Sigmoid colon (tissue), 4 donors: ENCODE measurements around the gene SLC23A1.

Experiments used
- EP300 ChIP-seq, 4 donors: sonication (generic); formaldehyde crosslinking; IDR thresholded peaks; one replicate each; pipeline ENCODE4 v1.6.1; 2017; ENCODE audit warnings: antibody characterized with exemption in 4 of 4
- POLR2A ChIP-seq, 2 donors: fragments of 450-650 bp; IDR thresholded peaks; one replicate each; pipeline ENCODE4 v1.6.1; 2016; ENCODE audit warnings: antibody characterized with exemption in 2 of 2, mild to moderate bottlenecking in 2 of 2, moderate library complexity in 2 of 2
- POLR2AphosphoS5 ChIP-seq, 4 donors: sonication (generic); formaldehyde crosslinking; IDR thresholded peaks; one replicate each; pipeline ENCODE4 v1.6.1; 2017; ENCODE audit warnings: antibody characterized with exemption in 4 of 4
- TF ChIP-seq, protein P1 (sequence below), 4 experiments: fragments of 450-650 bp in 3 of 4; fragments of 200-600 bp in 1 of 4; IDR thresholded peaks; one replicate each; pipeline ENCODE4 v1.5.1; 2016 to 2019; ENCODE audit warnings: antibody characterized with exemption in 4 of 4, mild to moderate bottlenecking in 3 of 4, moderate library complexity in 2 of 4

DNA sequence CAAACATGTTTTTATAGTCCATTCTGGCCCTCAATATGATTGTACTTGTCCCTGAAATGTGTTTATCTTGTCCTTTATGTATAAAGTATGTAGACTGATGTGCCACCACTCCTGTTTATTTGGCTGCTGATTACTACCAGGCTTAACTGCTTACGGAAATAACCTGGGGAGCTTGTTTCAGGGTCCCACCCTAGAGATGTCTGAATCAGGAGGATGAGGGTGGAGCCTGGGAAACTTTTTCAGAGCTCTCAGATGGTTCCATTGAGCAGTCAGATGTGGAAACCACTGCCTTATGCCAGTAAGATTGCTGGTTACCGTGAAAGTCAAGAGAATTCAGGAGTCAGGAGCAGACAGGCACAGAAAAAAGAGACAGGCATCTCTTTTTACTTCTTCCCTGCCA, 19.2 kb downstream of the SLC23A1 start:
- TF ChIP-seq, protein P1, sequence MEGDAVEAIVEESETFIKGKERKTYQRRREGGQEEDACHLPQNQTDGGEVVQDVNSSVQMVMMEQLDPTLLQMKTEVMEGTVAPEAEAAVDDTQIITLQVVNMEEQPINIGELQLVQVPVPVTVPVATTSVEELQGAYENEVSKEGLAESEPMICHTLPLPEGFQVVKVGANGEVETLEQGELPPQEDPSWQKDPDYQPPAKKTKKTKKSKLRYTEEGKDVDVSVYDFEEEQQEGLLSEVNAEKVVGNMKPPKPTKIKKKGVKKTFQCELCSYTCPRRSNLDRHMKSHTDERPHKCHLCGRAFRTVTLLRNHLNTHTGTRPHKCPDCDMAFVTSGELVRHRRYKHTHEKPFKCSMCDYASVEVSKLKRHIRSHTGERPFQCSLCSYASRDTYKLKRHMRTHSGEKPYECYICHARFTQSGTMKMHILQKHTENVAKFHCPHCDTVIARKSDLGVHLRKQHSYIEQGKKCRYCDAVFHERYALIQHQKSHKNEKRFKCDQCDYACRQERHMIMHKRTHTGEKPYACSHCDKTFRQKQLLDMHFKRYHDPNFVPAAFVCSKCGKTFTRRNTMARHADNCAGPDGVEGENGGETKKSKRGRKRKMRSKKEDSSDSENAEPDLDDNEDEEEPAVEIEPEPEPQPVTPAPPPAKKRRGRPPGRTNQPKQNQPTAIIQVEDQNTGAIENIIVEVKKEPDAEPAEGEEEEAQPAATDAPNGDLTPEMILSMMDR (IDR thresholded peaks at IDR 0.05), result no peak
- TF ChIP-seq POLR2A (IDR thresholded peaks at IDR 0.05) (no peak), POLR2AphosphoS5 (IDR thresholded peaks at IDR 0.05) (no peak), EP300 (IDR thresholded peaks at IDR 0.05) (no peak)
